ENCODE results near the gene RPL3. TPM values are rescaled to one million over a fixed set of nuclear protein-coding genes. Genes with fewer than 3 reads are reported as not detected.
A peak's percentile ranks its signal among the peaks of the same experiment; 100 is the strongest.

Gene RPL3
- total and polyA plus RNA-seq, 8 donors = 1,199 to 2,659 (median 1,706) TPM

DNA sequence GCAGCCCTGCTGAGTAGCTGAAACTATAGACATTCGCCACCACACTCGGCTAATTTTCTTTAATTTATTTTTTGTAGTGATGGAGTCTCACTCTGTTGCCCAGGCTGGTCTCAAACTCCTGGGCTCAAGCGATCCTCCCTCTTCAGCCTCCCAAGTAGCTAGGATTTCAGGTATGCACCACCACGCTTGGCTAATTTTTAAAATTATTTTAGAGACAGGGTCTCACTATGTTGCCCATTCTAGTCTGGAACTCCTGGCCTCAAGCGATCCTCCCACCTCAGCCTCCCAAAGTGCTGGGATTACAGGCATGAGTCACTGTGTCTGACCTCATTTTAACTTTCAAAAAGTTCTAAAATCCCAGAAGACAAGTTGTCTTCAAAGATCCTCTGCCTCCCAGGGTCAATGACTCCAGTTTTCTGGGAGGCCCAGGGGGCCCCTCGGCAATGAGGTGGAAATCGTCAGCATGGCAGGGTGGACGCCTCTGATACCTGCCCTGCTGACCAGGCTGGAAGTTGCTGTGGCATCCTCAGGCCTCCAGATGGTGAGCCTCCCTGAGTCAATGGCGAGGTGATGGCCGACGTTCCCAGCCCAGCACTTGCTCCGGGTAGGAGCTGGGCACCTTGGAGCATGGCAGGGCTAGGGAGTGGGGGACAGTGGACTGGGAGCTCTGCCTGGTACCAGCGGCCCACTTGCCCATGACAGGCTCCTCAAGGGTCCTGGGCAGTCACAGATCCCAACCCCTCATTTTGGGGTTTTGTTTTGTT, 31.1 kb downstream of the RPL3 start:
- Histone ChIP-seq H3K9me3 (no peaks in the 10 kb centered on the region), H3K4me3 (no peak overlapping the region), H3K27me3 (no peaks in the 10 kb centered on the region), H3K4me1 (peaks cover 30 to 38% (median 31%) of the 10 kb centered on the region in 3 donors), H3K27ac (no peak overlapping the region), H3K36me3 (no peaks in the 10 kb centered on the region)
- intact Hi-C loops (cut with DNase I) = no loop called here
- TF ChIP-seq, protein P1, sequence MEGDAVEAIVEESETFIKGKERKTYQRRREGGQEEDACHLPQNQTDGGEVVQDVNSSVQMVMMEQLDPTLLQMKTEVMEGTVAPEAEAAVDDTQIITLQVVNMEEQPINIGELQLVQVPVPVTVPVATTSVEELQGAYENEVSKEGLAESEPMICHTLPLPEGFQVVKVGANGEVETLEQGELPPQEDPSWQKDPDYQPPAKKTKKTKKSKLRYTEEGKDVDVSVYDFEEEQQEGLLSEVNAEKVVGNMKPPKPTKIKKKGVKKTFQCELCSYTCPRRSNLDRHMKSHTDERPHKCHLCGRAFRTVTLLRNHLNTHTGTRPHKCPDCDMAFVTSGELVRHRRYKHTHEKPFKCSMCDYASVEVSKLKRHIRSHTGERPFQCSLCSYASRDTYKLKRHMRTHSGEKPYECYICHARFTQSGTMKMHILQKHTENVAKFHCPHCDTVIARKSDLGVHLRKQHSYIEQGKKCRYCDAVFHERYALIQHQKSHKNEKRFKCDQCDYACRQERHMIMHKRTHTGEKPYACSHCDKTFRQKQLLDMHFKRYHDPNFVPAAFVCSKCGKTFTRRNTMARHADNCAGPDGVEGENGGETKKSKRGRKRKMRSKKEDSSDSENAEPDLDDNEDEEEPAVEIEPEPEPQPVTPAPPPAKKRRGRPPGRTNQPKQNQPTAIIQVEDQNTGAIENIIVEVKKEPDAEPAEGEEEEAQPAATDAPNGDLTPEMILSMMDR (IDR thresholded peaks at IDR 0.05) = no peak
- 93 to 97% methylated on average over 13 of the region's 13 CpGs for WGBS, 2 donors
- FAIRE-seq (no peak), DNase-seq (peak in 1 of 6 donors; percentile 58), ATAC-seq (no peak)

DNA sequence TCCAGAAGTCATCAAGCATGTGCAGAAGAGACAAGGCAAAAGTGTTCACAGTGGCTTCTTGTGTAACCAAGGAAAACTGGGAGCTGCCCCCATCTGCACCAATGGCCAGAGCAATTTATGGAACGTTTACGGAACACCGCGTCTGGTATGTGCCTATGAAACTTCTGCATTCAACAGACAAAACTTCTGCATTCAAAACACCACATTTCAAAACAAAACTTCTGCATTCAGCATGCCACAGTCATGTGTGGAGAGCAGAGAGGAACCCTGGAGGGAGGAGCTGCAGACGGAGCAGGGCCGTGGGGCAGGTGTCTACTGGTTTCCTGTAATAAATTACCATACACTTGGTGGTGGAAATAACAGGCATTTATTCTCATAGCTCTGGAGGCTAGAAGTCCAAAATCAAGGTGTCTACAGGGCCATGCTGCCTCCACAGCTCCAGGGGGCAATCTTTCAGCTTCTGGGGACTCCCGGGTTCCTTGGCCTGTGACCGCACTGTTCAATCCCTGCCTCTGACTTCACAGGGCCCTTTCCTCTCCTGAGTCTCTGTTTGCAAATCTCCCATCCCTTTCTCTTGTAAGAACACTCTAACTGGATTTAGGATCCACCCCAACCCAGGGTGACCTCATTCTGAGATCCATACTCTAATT, 32.2 kb downstream of the RPL3 start:
- WGBS, 2 donors = 79 to 81% methylated on average over 8 of the region's 8 CpGs
- peak in 1 of 4 donors; percentile 1 for ATAC-seq
- FAIRE-seq = no peak
- H3K27me3 ChIP-seq = no peaks in the 10 kb centered on the region
- no peak overlapping the region for H3K4me3 ChIP-seq
- peak overlapping the region in 1 of 4 donors; percentile 55 for H3K27ac ChIP-seq
- TF ChIP-seq, protein P1 (IDR thresholded peaks at IDR 0.05) = no peak
- H3K9me3 ChIP-seq = no peaks in the 10 kb centered on the region
- no peak for DNase-seq
- peaks cover 23 to 29% (median 27%) of the 10 kb centered on the region in 3 donors for H3K4me1 ChIP-seq
- intact Hi-C loops (cut with DNase I) = no loop called here
- no peaks in the 10 kb centered on the region for H3K36me3 ChIP-seq

DNA sequence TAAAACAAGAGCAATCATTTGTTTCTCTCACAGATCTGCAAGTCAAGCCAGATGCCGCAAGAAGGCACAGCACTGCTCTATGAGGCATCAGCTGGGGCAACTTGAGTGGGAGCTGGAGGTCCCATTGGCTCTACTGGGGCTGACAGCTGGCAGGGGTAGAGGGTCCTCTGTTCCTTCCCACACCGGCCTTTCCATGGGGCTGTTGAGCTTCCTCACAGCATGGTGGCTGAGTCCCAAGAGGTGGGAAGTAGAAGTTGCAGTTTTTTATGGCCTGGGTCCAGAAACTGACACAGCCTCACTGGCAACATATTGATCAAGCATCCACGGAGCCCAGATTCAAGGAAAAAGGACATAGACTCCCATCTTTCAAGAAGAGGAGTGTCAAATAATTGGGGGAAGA, 34.4 kb downstream of the RPL3 start:
- WGBS, 2 donors = 80 to 82% methylated on average over 3 of the region's 3 CpGs
- no peak for FAIRE-seq

DNA sequence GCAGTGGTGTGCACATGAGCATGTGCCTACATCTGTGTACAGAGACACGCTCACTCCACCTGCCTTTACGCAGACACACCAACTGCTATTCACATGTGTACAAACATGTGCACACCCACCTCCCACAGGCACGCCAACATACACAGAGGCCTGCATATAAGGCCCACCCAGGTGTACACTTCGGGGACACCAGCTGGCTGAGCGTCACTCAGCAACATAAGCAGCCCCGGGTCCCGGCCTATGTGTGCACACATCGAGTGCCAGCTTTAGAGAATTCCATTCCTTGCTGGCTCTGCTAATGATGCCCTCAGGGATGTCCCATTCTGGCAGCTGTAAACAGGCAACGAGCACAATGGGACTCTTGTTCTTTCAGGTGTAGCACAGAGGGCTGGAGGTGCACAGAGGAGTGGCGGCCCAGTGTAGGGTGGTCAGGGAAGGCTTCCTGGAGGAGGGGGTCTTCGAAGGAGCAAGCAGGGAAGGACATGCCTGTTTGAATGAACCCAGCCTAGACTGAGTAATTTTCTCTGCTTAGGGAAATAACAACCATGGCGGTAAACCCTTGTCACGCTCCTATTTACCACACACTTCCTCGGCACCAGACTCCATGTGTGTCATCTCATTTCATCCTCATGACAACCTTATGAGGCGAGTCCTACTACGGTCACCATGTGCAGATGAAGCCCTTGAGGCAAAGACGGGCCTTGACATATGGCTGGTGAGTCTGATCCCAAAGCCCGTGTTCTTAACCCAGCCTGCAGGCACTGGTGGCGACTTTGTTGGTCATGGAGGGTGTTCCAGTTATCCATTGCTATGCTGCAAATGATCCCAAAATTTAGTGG, 35.1 kb downstream of the RPL3 start:
- TF ChIP-seq, protein P1 (IDR thresholded peaks at IDR 0.05) = no peak
- H3K4me3 ChIP-seq = no peak overlapping the region
- no peaks in the 10 kb centered on the region for H3K36me3 ChIP-seq
- intact Hi-C loops (cut with DNase I) = no loop called here
- peak overlapping the region in 2 of 4 donors; percentile 8 to 26 for H3K27ac ChIP-seq
- 83% methylated on average over 19 of the region's 19 CpGs for WGBS, 2 donors
- H3K27me3 ChIP-seq = no peaks in the 10 kb centered on the region
- no peak for ATAC-seq
- no peaks in the 10 kb centered on the region for H3K9me3 ChIP-seq
- H3K4me1 ChIP-seq = peaks cover 0 to 2% (median 0%) of the 10 kb centered on the region in 3 donors
- no peak for DNase-seq
- FAIRE-seq = no peak

More for the DNA sequence above, 34.4 kb downstream of the RPL3 start:
- Histone ChIP-seq H3K4me1 (peaks cover 5 to 8% (median 5%) of the 10 kb centered on the region in 3 donors), H3K36me3 (no peaks in the 10 kb centered on the region), H3K9me3 (no peaks in the 10 kb centered on the region), H3K4me3 (no peak overlapping the region), H3K27me3 (no peaks in the 10 kb centered on the region), H3K27ac (no peak overlapping the region)
- DNase-seq = no peak
- intact Hi-C loops (cut with DNase I) = no loop called here
- ATAC-seq = no peak
- TF ChIP-seq, protein P1 (IDR thresholded peaks at IDR 0.05) = no peak

Measured in pancreas (tissue), 10 donors.